ENCODE measurements around the gene KATNB1. TPM values are rescaled to one million over a fixed set of nuclear protein-coding genes. Genes with fewer than 3 reads are reported as not detected.

The KATNB1 gene
- total RNA-seq, 4 donors from 2014 or later: 13.3 to 27.4 (median 18.1) TPM

DNA sequence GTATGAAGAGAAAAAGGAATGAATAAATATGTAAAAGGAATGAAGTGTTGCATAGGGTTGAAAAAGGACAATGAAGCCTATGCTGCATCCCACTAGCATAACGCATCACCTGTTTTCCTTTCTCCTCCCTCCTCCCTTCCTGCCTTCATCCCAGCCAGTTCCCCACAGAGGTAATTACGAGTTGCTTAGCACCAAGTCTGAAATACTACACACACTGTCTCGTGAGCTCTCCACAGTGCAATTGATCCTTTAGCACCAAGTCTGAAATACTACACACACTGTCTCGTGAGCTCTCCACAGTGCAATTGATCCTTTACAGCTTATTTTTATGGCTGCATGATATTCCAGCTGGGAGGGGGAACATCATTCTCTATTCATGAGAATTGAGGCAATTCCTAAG, 42.0 kb upstream of the KATNB1 start:
- Histone ChIP-seq H3K27ac (no peak overlapping the region), H3K36me3 (no peaks in the 10 kb centered on the region), H3K27me3 (no peaks in the 10 kb centered on the region), H3K9me3 (no peaks in the 10 kb centered on the region), H3K4me1 (no peaks in the 10 kb centered on the region), H3K4me3 (no peak overlapping the region)
- intact Hi-C loops (cut with DNase I; ENCODE audit: low total_unique reads): no loop called here
- TF ChIP-seq POLR2A (IDR thresholded peaks at IDR 0.05): no peak
- DNase-seq: no peak

DNA sequence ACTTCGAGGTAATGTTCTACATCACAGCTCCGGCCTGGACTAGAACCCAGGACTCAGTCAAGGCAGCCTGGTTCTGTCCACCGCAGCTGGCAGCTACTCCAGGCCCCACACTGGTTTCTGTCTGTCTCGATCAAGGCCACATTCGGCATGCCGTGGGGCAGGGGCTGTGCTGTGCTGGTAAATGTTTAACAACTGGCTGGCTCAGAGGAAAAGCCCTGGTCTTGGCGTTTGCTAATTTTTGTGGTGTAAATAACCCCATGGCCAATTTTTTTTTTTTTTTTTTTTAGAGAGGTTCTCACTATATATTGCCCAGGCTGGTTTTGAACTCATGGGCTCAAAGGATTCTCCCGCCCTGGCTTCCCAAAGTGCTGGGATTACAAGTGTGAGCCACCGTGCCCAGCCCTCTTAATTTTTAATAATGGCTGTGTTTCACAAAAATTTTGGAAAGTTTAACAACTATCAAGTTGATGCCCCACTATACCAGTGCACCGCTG, 41.3 kb upstream of the KATNB1 start:
- no peak overlapping the region for H3K4me3 ChIP-seq
- H3K4me1 ChIP-seq: no peaks in the 10 kb centered on the region
- intact Hi-C loops (cut with DNase I; ENCODE audit: low total_unique reads): no loop called here
- TF ChIP-seq, protein P1, sequence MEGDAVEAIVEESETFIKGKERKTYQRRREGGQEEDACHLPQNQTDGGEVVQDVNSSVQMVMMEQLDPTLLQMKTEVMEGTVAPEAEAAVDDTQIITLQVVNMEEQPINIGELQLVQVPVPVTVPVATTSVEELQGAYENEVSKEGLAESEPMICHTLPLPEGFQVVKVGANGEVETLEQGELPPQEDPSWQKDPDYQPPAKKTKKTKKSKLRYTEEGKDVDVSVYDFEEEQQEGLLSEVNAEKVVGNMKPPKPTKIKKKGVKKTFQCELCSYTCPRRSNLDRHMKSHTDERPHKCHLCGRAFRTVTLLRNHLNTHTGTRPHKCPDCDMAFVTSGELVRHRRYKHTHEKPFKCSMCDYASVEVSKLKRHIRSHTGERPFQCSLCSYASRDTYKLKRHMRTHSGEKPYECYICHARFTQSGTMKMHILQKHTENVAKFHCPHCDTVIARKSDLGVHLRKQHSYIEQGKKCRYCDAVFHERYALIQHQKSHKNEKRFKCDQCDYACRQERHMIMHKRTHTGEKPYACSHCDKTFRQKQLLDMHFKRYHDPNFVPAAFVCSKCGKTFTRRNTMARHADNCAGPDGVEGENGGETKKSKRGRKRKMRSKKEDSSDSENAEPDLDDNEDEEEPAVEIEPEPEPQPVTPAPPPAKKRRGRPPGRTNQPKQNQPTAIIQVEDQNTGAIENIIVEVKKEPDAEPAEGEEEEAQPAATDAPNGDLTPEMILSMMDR (IDR thresholded peaks at IDR 0.05): no peak
- no peak for TF ChIP-seq POLR2A (IDR thresholded peaks at IDR 0.05)
- no peak overlapping the region for H3K27ac ChIP-seq
- H3K9me3 ChIP-seq: no peaks in the 10 kb centered on the region
- no peaks in the 10 kb centered on the region for H3K27me3 ChIP-seq
- DNase-seq: no peak
- no peaks in the 10 kb centered on the region for H3K36me3 ChIP-seq

DNA sequence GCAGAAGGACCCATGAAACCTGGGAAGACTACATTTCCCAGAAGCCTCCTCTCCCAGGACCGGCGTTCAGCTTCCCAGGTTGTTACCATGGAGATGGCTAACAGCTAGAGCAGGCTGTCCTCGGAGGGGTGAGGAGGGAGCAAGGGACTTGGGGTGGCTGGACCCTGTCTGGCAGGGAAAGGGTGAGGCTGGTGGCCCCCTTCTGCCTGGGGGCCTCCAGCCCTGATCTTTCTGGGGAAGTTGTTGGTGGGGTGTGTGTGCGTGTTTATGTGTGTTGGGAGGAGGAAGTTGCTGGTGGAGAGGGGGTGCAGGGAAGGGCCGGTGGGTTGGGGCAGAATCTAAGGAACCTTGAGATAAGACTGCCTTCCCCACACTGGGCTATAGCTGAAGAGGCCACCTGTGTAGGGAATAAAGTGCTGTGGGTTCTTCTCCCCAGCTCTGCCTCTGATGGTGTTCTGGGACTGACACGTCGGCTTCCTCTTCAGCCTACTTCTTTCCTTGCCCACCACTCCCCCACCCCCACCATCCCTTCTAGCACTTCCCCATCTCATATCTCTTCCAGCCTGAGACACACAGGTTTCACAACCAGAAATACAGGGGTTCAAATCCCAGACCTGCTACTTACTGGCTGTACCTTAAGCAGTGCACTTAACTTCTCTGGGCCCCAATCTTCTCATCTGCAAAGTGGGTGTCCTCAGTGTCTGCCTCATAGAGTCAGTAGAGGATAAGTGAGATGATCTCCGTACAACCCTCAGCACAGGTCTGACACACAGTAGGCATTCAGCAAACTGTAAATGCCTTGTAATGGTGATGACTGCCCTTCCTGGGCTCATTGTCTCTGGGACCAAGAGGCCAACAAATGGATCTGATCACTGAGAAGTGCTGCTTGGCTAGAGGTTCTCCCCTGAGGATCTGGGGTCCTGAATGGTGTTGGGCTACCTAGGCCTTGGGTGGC, 40.6 kb upstream of the KATNB1 start, which contains the start of gene DRC7:
Gene DRC7, plus strand, starts transcription at position 82 of the 955 bp plus-strand sequence. CDS start 3,144 bp downstream, outside the sequence.
- TF ChIP-seq, protein P1 (IDR thresholded peaks at IDR 0.05): no peak
- no peak for TF ChIP-seq POLR2A (IDR thresholded peaks at IDR 0.05)
- no peaks in the 10 kb centered on the region for H3K36me3 ChIP-seq
- no peaks in the 10 kb centered on the region for H3K4me1 ChIP-seq
- no peak within 1 kb of the TSS for H3K4me3 ChIP-seq
- H3K9me3 ChIP-seq: no peaks in the 10 kb centered on the region
- DNase-seq: peak in 1 of 2 donors; percentile 32
- intact Hi-C loops (cut with DNase I; ENCODE audit: low total_unique reads): no loop called here
- H3K27me3 ChIP-seq: no peaks in the 10 kb centered on the region
- no peak within 1 kb of the TSS for H3K27ac ChIP-seq

DNA sequence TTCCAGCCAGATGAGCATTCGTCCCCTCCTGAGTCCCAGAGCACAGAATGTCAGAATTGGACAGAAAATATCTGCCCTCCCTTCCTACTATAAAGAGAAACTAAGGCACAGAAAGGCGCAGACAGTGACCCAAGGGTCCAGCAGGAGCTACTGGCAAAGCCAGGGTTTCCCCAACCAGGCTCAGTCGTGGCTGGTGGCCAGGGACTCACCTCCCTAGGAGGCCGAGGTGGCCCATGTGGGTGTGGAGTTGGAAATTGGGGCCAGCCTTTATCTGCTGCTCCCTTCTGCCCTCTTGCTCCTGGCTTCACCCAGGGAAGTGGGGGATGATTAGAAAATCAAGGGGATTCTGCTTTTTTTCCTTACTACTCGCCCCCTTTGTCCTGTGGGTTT, 39.9 kb upstream of the KATNB1 start:
- H3K4me1 ChIP-seq: no peaks in the 10 kb centered on the region
- H3K36me3 ChIP-seq: no peaks in the 10 kb centered on the region
- H3K27me3 ChIP-seq: no peaks in the 10 kb centered on the region
- H3K9me3 ChIP-seq: no peaks in the 10 kb centered on the region
- H3K27ac ChIP-seq: no peak overlapping the region
- DNase-seq: no peak
- intact Hi-C loops (cut with DNase I; ENCODE audit: low total_unique reads): no loop called here
- no peak for TF ChIP-seq POLR2A (IDR thresholded peaks at IDR 0.05)
- TF ChIP-seq, protein P1 (IDR thresholded peaks at IDR 0.05): no peak
- no peak overlapping the region for H3K4me3 ChIP-seq

DNA sequence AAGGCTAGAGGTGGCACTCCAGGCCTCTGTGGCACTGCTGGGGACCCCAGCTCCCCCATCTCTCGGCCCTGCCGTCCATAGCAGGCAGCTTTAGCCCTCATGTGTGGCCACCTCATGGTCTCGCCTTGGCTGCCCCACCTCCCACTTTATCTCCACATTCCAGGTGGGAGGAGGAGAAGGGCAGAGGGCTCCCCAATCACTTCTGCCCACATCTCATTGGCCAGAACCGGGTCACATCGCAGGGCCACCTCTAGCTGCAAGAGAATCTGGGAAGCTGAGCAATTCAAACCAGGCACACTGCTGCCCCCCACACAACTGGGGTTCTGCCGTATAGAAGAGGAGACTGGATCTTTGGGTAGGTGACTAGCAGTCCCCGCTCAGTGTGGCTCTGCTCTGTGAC, 39.3 kb upstream of the KATNB1 start:
- Histone ChIP-seq H3K4me1 (no peaks in the 10 kb centered on the region), H3K36me3 (no peaks in the 10 kb centered on the region), H3K27ac (no peak overlapping the region), H3K9me3 (no peaks in the 10 kb centered on the region), H3K4me3 (no peak overlapping the region), H3K27me3 (no peaks in the 10 kb centered on the region)
- no peak for TF ChIP-seq POLR2A (IDR thresholded peaks at IDR 0.05)
- TF ChIP-seq, protein P1 (IDR thresholded peaks at IDR 0.05): no peak
- intact Hi-C loops (cut with DNase I; ENCODE audit: low total_unique reads): no loop called here
- no peak for DNase-seq

Measured in uterus (tissue), 4 donors.